Measurements from ENCODE around the gene CHPF2.

- TF ChIP-seq POLR2A (IDR thresholded peaks at IDR 0.05) = no peak
- TF ChIP-seq, protein P1, sequence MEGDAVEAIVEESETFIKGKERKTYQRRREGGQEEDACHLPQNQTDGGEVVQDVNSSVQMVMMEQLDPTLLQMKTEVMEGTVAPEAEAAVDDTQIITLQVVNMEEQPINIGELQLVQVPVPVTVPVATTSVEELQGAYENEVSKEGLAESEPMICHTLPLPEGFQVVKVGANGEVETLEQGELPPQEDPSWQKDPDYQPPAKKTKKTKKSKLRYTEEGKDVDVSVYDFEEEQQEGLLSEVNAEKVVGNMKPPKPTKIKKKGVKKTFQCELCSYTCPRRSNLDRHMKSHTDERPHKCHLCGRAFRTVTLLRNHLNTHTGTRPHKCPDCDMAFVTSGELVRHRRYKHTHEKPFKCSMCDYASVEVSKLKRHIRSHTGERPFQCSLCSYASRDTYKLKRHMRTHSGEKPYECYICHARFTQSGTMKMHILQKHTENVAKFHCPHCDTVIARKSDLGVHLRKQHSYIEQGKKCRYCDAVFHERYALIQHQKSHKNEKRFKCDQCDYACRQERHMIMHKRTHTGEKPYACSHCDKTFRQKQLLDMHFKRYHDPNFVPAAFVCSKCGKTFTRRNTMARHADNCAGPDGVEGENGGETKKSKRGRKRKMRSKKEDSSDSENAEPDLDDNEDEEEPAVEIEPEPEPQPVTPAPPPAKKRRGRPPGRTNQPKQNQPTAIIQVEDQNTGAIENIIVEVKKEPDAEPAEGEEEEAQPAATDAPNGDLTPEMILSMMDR (IDR thresholded peaks at IDR 0.05) = no peak
- no peak for TF ChIP-seq EP300 (IDR thresholded peaks at IDR 0.05)
These were observed 44.1 kb upstream of the CHPF2 start for GRCh38 chr7:151188252-151188542.
